Measurements from ENCODE around the gene CRB1.

CRB1 gene

DNA sequence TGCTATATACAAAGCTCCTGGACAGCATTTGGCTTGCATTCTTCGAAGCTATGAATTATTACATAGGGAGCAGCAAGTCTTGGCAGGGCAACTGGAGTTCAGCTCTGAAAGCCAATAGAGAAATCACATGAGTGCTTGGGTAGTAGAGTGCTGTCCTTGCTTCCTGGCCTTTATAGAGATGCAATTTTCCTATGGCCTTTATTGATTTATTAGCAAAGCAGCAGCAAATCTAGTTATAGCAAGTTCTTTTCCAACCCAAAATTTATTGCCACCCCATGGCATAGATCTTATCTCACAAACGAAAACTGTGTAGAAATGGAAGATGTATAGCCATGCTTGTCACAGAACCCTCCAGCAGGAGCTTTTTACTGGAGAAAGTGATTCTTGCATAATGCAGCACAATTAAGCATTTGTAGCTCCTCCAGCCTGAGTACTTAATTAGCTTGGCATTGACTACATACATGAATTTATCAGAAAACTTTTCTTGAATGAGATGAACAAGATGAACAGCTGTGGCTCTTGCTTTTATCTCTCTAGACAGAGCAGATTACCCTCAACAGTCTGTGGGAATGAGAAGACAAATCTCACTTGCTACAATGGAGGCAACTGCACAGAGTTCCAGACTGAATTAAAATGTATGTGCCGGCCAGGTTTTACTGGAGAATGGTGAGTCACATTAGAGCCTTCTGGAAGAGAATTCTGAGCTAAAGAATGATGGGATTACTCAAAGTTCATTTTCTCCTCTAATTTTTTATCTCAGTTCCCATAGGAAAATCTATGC lies 170.1 kb downstream of the CRB1 start:
- Histone ChIP-seq H3K27ac (ENCODE audit: insufficient read depth, low read length, poor library complexity, severe bottlenecking) (no peak overlapping the region), H3K4me3 (ENCODE audit: insufficient read depth, low read depth, low read length, poor library complexity, severe bottlenecking) (no peak overlapping the region), H3K4me1 (ENCODE audit: control insufficient read depth, insufficient read depth, low read length, poor library complexity, severe bottlenecking) (no peaks in the 10 kb centered on the region), H3K36me3 (ENCODE audit: control insufficient read depth, insufficient read depth, low read length) (no peaks in the 10 kb centered on the region), H3K27me3 (replicated peaks; ENCODE audit: control insufficient read depth, insufficient read depth, low read length, poor library complexity, severe bottlenecking) (no peaks in the 10 kb centered on the region), H3K9me3 (ENCODE audit: control insufficient read depth, low read length) (no peaks in the 10 kb centered on the region)
- DNase-seq: no peak

DNA sequence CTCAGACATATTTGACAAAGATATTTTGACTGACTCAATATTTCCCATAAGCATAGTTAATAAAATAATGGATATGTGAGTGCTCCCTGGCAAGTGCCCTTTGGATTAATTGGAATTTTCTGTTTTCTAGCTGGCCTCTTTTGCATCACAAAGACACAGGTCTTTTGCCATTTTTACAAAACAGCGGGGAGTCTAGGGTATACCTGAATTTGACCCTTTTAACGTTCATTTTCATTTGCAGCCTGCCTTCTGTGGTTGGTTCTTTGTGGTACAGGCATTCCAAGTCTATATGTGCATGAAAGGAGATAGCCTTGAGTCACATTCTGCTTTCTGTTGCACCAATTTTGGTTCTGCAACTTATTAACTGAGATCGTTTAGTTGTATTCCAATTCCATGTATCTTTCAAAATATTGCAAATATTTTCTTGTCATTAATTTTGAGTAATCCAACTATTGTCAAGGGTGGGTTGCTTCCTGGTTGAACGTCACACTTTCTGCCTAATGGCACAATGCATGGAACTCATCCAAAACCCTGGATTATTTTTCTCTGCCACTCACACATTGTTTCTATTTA lies 171.7 kb downstream of the CRB1 start:
- no peaks in the 10 kb centered on the region for H3K36me3 ChIP-seq (ENCODE audit: control insufficient read depth, insufficient read depth, low read length)
- H3K27me3 ChIP-seq (replicated peaks; ENCODE audit: control insufficient read depth, insufficient read depth, low read length, poor library complexity, severe bottlenecking): no peaks in the 10 kb centered on the region
- no peak for DNase-seq
- no peaks in the 10 kb centered on the region for H3K4me1 ChIP-seq (ENCODE audit: control insufficient read depth, insufficient read depth, low read length, poor library complexity, severe bottlenecking)
- no peak overlapping the region for H3K27ac ChIP-seq (ENCODE audit: insufficient read depth, low read length, poor library complexity, severe bottlenecking)
- H3K9me3 ChIP-seq (ENCODE audit: control insufficient read depth, low read length): no peaks in the 10 kb centered on the region
- H3K4me3 ChIP-seq (ENCODE audit: insufficient read depth, low read depth, low read length, poor library complexity, severe bottlenecking): no peak overlapping the region

- Histone ChIP-seq H3K36me3 (ENCODE audit: control insufficient read depth, insufficient read depth, low read length) (no peaks in the 10 kb centered on the region), H3K4me3 (ENCODE audit: insufficient read depth, low read depth, low read length, poor library complexity, severe bottlenecking) (no peak overlapping the region), H3K27ac (ENCODE audit: insufficient read depth, low read length, poor library complexity, severe bottlenecking) (no peak overlapping the region), H3K9me3 (ENCODE audit: control insufficient read depth, low read length) (no peaks in the 10 kb centered on the region), H3K27me3 (replicated peaks; ENCODE audit: control insufficient read depth, insufficient read depth, low read length, poor library complexity, severe bottlenecking) (no peaks in the 10 kb centered on the region), H3K4me1 (ENCODE audit: control insufficient read depth, insufficient read depth, low read length, poor library complexity, severe bottlenecking) (no peaks in the 10 kb centered on the region)
- DNase-seq: no peak
Observed at GRCh38 chr1:197440715-197441114, 172.7 kb downstream of the CRB1 start.

GRCh38 chr1:197441999-197442414 lies 174.0 kb downstream of the CRB1 start:
- H3K27me3 ChIP-seq (replicated peaks; ENCODE audit: control insufficient read depth, insufficient read depth, low read length, poor library complexity, severe bottlenecking): no peaks in the 10 kb centered on the region
- no peaks in the 10 kb centered on the region for H3K9me3 ChIP-seq (ENCODE audit: control insufficient read depth, low read length)
- H3K36me3 ChIP-seq (ENCODE audit: control insufficient read depth, insufficient read depth, low read length): no peaks in the 10 kb centered on the region
- H3K4me1 ChIP-seq (ENCODE audit: control insufficient read depth, insufficient read depth, low read length, poor library complexity, severe bottlenecking): no peaks in the 10 kb centered on the region
- no peak overlapping the region for H3K27ac ChIP-seq (ENCODE audit: insufficient read depth, low read length, poor library complexity, severe bottlenecking)
- no peak overlapping the region for H3K4me3 ChIP-seq (ENCODE audit: insufficient read depth, low read depth, low read length, poor library complexity, severe bottlenecking)
- no peak for DNase-seq

- H3K36me3 ChIP-seq (ENCODE audit: control insufficient read depth, insufficient read depth, low read length): no peaks in the 10 kb centered on the region
- H3K4me3 ChIP-seq (ENCODE audit: insufficient read depth, low read depth, low read length, poor library complexity, severe bottlenecking): no peak overlapping the region
- no peak overlapping the region for H3K27ac ChIP-seq (ENCODE audit: insufficient read depth, low read length, poor library complexity, severe bottlenecking)
- no peaks in the 10 kb centered on the region for H3K4me1 ChIP-seq (ENCODE audit: control insufficient read depth, insufficient read depth, low read length, poor library complexity, severe bottlenecking)
- no peaks in the 10 kb centered on the region for H3K9me3 ChIP-seq (ENCODE audit: control insufficient read depth, low read length)
- no peaks in the 10 kb centered on the region for H3K27me3 ChIP-seq (replicated peaks; ENCODE audit: control insufficient read depth, insufficient read depth, low read length, poor library complexity, severe bottlenecking)
- no peak for DNase-seq
Observed at GRCh38 chr1:197444755-197445154, 176.7 kb downstream of the CRB1 start.

GRCh38 chr1:197448121-197448779 lies 180.2 kb downstream of the CRB1 start:
- Histone ChIP-seq H3K27me3 (replicated peaks; ENCODE audit: control insufficient read depth, insufficient read depth, low read length, poor library complexity, severe bottlenecking) (no peaks in the 10 kb centered on the region), H3K4me1 (ENCODE audit: control insufficient read depth, insufficient read depth, low read length, poor library complexity, severe bottlenecking) (no peaks in the 10 kb centered on the region), H3K27ac (ENCODE audit: insufficient read depth, low read length, poor library complexity, severe bottlenecking) (no peak overlapping the region), H3K36me3 (ENCODE audit: control insufficient read depth, insufficient read depth, low read length) (no peaks in the 10 kb centered on the region), H3K4me3 (ENCODE audit: insufficient read depth, low read depth, low read length, poor library complexity, severe bottlenecking) (no peak overlapping the region), H3K9me3 (ENCODE audit: control insufficient read depth, low read length) (no peaks in the 10 kb centered on the region)
- no peak for DNase-seq

DNA sequence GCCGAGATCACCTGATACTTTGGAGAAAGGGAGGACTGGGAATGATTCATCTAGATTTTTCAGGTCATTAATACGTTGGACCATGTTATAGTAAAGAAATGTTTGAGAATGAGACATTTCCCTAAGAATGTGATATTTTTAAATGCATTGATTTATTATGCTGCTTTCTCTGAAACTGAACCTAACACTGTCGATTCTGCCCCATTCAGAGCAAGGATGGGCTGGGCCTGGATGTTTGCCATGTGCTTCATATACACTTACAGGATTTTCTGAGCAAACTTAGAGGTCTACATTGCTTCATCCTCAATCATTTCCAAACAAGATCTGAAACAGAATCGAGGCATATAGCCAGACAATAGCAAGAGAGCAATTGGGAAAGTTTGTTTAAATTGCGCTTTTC lies 183.3 kb downstream of the CRB1 start:
- H3K36me3 ChIP-seq (ENCODE audit: control insufficient read depth, insufficient read depth, low read length): no peaks in the 10 kb centered on the region
- H3K27ac ChIP-seq (ENCODE audit: insufficient read depth, low read length, poor library complexity, severe bottlenecking): no peak overlapping the region
- H3K4me1 ChIP-seq (ENCODE audit: control insufficient read depth, insufficient read depth, low read length, poor library complexity, severe bottlenecking): no peaks in the 10 kb centered on the region
- no peak for DNase-seq
- no peak overlapping the region for H3K4me3 ChIP-seq (ENCODE audit: insufficient read depth, low read depth, low read length, poor library complexity, severe bottlenecking)
- no peaks in the 10 kb centered on the region for H3K9me3 ChIP-seq (ENCODE audit: control insufficient read depth, low read length)
- H3K27me3 ChIP-seq (replicated peaks; ENCODE audit: control insufficient read depth, insufficient read depth, low read length, poor library complexity, severe bottlenecking): no peaks in the 10 kb centered on the region

DNA sequence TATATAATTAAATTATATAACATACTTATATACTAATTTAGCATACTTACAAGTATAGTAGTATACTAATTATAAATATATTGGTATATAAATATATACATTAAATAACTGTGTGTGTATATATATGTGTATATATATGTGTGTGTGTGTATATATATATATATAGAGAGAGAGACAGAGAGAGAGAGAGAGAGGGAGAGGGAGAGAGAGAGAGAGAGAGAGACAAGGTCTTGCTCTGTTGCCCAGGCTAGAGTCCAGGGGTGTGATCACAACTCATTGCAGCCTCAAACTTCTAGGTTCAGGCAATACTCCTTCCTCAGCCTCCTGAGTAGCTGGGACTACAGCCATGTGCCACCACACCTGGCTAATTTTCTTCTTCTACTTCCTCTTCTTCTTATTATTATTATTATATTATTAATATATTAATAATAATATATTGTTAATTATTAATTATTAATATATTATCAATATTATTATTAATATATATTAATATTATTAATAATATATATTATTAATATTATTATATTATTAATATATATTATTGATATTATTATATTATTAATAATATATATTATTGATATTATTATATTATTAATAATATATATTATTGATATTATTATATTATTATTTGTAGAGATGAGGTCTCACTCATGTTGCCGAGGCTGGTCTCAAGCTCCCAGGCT lies 185.5 kb downstream of the CRB1 start:
- H3K27me3 ChIP-seq (replicated peaks; ENCODE audit: control insufficient read depth, insufficient read depth, low read length, poor library complexity, severe bottlenecking): no peaks in the 10 kb centered on the region
- no peaks in the 10 kb centered on the region for H3K4me1 ChIP-seq (ENCODE audit: control insufficient read depth, insufficient read depth, low read length, poor library complexity, severe bottlenecking)
- H3K36me3 ChIP-seq (ENCODE audit: control insufficient read depth, insufficient read depth, low read length): no peaks in the 10 kb centered on the region
- H3K9me3 ChIP-seq (ENCODE audit: control insufficient read depth, low read length): no peaks in the 10 kb centered on the region
- no peak for DNase-seq
- no peak overlapping the region for H3K4me3 ChIP-seq (ENCODE audit: insufficient read depth, low read depth, low read length, poor library complexity, severe bottlenecking)
- no peak overlapping the region for H3K27ac ChIP-seq (ENCODE audit: insufficient read depth, low read length, poor library complexity, severe bottlenecking)

DNA sequence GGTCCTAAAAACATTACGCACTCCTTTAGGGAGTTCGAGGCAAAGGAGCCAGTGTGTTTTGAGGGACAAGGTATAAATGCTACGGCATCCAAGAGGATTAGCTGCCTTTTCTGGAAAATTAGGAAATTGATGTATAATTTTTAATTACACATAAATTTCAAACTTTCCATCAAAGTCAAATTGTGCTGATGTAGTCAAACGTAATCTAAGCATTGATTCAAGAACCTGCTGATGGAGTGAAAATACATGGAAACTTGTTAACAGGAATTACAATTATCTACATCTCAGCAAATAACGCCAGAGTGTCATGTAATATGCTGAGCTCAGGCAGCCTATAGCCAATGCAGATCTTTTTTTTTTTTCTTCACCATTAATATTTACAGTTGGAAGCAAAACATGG lies 194.5 kb downstream of the CRB1 start:
- DNase-seq: no peak
- no peak overlapping the region for H3K4me3 ChIP-seq (ENCODE audit: insufficient read depth, low read depth, low read length, poor library complexity, severe bottlenecking)
- H3K36me3 ChIP-seq (ENCODE audit: control insufficient read depth, insufficient read depth, low read length): no peaks in the 10 kb centered on the region
- H3K9me3 ChIP-seq (ENCODE audit: control insufficient read depth, low read length): no peaks in the 10 kb centered on the region
- no peaks in the 10 kb centered on the region for H3K27me3 ChIP-seq (replicated peaks; ENCODE audit: control insufficient read depth, insufficient read depth, low read length, poor library complexity, severe bottlenecking)
- no peaks in the 10 kb centered on the region for H3K4me1 ChIP-seq (ENCODE audit: control insufficient read depth, insufficient read depth, low read length, poor library complexity, severe bottlenecking)
- no peak overlapping the region for H3K27ac ChIP-seq (ENCODE audit: insufficient read depth, low read length, poor library complexity, severe bottlenecking)

GRCh38 chr1:197463142-197463541 lies 195.1 kb downstream of the CRB1 start:
- no peaks in the 10 kb centered on the region for H3K9me3 ChIP-seq (ENCODE audit: control insufficient read depth, low read length)
- H3K27ac ChIP-seq (ENCODE audit: insufficient read depth, low read length, poor library complexity, severe bottlenecking): no peak overlapping the region

More at GRCh38 chr1:197463142-197463541, 195.1 kb downstream of the CRB1 start:
- H3K27me3 ChIP-seq (replicated peaks; ENCODE audit: control insufficient read depth, insufficient read depth, low read length, poor library complexity, severe bottlenecking): no peaks in the 10 kb centered on the region
- H3K36me3 ChIP-seq (ENCODE audit: control insufficient read depth, insufficient read depth, low read length): no peaks in the 10 kb centered on the region
- no peak for DNase-seq
- no peaks in the 10 kb centered on the region for H3K4me1 ChIP-seq (ENCODE audit: control insufficient read depth, insufficient read depth, low read length, poor library complexity, severe bottlenecking)
- no peak overlapping the region for H3K4me3 ChIP-seq (ENCODE audit: insufficient read depth, low read depth, low read length, poor library complexity, severe bottlenecking)
